HG03520 (cell line): Measurements from ENCODE around the gene EXOC7.

Source experiments
- ATAC-seq: cut with Tn5 transposase; IDR thresholded peaks from one replicate; pipeline ENCODE4 v1.9.1; 2021; ENCODE audit warnings: mild to moderate bottlenecking, moderate library complexity; ENCODE audit not compliant: unreplicated experiment

EXOC7 gene

GRCh38 chr17:76138896-76139752, 35.5 kb upstream of the EXOC7 start:
- ATAC-seq, result no peak

- ATAC-seq, result no peak
These were observed 34.8 kb upstream of the EXOC7 start for GRCh38 chr17:76138234-76138895.

GRCh38 chr17:76137351-76138233, 34.0 kb upstream of the EXOC7 start:
- no peak for ATAC-seq

GRCh38 chr17:76137001-76137350, 33.4 kb upstream of the EXOC7 start:
- ATAC-seq, result no peak

- ATAC-seq, result no peak
These were observed 32.9 kb upstream of the EXOC7 start for GRCh38 chr17:76136276-76137000.

GRCh38 chr17:76135810-76136188, 32.2 kb upstream of the EXOC7 start:
- ATAC-seq, result no peak

- no peak for ATAC-seq
These were observed 31.6 kb upstream of the EXOC7 start for GRCh38 chr17:76134911-76135809.

- ATAC-seq, result no peak
These were observed 29.2 kb upstream of the EXOC7 start for GRCh38 chr17:76132574-76133338.

GRCh38 chr17:76131692-76132573, 28.3 kb upstream of the EXOC7 start:
- ATAC-seq, result no peak

- no peak for ATAC-seq
These were observed 27.6 kb upstream of the EXOC7 start for GRCh38 chr17:76131051-76131691.

GRCh38 chr17:76130473-76130872, 26.9 kb upstream of the EXOC7 start:
- ATAC-seq, result no peak

- ATAC-seq, result no peak
These were observed 22.3 kb upstream of the EXOC7 start for GRCh38 chr17:76125922-76126321.

GRCh38 chr17:76125391-76125675, 21.7 kb upstream of the EXOC7 start:
- ATAC-seq, result no peak

- ATAC-seq, result no peak
These were observed 21.2 kb upstream of the EXOC7 start for GRCh38 chr17:76124582-76125390.

- ATAC-seq, result no peak
These were observed 20.4 kb upstream of the EXOC7 start for GRCh38 chr17:76123749-76124581.

GRCh38 chr17:76123191-76123499, 19.6 kb upstream of the EXOC7 start:
- ATAC-seq, result no peak
